ENCODE measurements around the gene NDUFB6.
"Not testable (repeated sequence)": the region's sequence is repeated elsewhere in the genome, so short reads cannot be mapped to it uniquely, and the experiment has no call there.

NDUFB6 gene

GRCh38 chr9:32524558-32524891 is 48.4 kb downstream of the NDUFB6 start:
- DNase-seq (ENCODE audit: low read depth in 2 of 2) = not testable (repeated sequence)

GRCh38 chr9:32523910-32524309 is 49.0 kb downstream of the NDUFB6 start:
- no peak for DNase-seq (ENCODE audit: low read depth in 2 of 2)

- DNase-seq (ENCODE audit: low read depth in 2 of 2) = no peak
Observed at GRCh38 chr9:32518276-32518675, 54.7 kb downstream of the NDUFB6 start.

GRCh38 chr9:32516241-32516640 is 56.7 kb downstream of the NDUFB6 start:
- DNase-seq (ENCODE audit: low read depth in 2 of 2) = no peak

GRCh38 chr9:32508728-32509127 is 64.2 kb downstream of the NDUFB6 start:
- DNase-seq (ENCODE audit: low read depth in 2 of 2) = no peak

- no peak for DNase-seq (ENCODE audit: low read depth in 2 of 2)
Observed at GRCh38 chr9:32503008-32503407, 70.0 kb downstream of the NDUFB6 start.
